ENCODE measurements around the gene TXNRD2. TPM values are rescaled to one million over a fixed set of nuclear protein-coding genes. Genes with fewer than 3 reads are reported as not detected.

Gene TXNRD2
- total RNA-seq, 1 donor from 2014 or later = 63.5 TPM

DNA sequence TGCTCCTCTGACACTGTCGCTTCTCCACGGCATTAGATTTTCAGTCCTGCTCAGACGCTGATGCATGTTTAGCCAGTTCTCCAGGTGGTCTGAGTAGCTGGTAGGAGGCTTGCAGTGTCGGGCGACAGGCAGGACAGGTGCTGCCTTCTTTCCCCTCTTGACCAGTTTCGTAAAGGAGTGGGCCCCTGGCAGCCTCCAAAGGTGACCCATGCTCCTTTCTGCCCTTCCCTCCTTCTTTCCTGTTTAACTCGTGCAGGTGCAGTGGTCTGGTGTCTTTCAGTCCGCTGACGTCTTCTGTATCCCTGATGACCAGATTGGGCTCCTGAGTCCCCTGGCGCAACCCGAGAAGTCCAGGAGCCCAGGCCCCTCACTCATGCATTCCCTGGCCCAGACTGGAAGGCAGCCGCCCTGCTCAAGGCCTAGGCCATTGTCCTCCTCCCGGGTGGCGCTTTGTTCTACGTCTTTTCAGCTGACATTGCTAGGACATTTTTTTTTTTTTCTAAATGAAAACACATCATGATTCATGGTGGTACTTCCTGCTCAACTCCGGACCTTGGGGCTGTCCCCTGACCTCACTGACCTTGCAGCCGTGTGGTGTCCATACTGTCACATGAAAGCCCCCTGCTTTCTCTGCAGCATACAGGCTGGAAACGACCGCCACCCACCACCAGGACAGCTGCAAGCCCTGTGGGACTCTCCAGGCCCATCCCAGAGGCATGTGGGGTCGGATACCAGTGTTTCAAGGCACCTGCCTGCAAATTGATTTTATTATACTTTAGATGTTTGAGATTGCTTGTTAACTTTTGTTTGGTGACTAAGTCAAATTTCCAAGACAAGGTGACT, 25.5 kb upstream of the TXNRD2 start:
- peak; percentile 29 to 51 for DNase-seq (ENCODE audit: low read depth in 2 of 2)

DNA sequence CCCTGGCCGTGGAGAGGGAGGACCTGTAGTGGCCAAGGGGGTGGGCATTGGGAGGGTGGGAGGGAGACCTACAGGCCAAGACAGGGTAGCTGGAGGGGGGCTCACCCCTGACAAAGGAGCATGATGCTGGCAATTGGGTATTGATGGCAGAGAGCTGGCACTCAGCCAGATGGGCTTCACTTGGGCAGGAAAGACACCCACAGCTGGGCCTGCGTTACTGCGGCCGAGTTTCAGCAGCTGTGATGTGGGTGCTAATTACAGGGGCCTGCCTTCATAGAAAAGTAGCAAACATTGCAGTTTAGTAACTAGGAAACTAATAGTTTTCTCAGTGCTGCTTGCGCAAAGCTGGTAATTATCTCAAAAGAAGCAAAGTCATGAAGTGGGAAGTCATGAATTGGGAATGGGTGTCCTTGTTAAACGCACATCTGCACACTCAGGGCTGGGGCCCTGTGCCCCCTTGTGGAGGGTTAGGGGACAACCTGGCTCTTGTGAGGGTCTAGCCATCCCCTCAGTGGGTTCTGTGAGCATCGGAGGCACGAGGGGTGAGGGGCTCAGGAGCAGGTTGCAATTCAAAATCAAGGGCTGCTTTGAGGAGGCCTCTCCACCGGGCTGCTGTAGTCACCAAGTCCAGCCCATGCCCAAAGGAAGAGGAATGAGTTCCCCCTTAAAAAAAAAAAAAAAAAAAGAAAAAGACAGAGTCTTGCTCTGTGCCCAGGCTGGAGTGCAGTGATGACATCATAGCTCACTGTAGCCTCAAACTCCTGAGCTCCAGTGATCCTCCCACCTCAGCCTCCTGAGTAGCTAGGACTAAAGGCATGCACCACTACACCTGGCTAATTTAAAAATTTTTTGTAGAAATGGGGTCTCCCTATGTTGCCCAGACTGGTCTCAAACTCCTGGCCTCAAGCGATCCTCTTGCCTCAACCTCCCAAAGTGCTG, 24.4 kb upstream of the TXNRD2 start:
- no peak for DNase-seq (ENCODE audit: low read depth in 2 of 2)

DNA sequence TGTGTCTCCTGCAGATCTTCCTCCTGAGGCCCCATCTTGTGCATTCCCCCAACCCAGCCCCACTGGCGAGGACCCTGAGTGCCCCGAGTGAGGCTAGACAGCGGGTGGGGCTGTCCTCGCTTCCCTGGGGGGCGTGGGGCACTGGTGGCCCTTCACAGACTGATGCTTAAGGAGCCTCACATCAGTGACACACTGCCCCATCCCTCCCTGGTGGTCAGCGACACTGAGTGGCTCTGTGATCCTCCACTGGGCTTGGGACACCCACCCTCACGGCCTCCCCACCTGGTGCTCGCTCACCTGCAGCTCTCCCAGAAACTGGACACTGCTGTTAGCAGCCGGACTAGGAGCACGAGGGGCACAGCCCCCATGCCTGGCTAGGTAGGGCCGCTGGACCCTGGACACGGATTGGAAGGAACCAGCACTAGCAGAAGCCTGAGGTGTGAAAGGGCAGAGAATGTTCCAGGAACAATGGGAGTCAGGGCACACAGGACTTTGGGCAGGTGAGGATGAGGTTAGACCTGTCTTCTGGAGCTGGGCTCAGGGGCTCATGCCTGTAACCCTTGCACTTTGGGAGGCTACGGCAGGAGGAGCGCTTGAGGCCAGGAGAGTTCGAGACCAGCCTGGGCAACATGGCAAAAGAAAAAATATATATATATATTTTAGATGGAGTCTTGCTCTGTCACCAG, 23.2 kb upstream of the TXNRD2 start:
- no peak for DNase-seq (ENCODE audit: low read depth in 2 of 2)

DNA sequence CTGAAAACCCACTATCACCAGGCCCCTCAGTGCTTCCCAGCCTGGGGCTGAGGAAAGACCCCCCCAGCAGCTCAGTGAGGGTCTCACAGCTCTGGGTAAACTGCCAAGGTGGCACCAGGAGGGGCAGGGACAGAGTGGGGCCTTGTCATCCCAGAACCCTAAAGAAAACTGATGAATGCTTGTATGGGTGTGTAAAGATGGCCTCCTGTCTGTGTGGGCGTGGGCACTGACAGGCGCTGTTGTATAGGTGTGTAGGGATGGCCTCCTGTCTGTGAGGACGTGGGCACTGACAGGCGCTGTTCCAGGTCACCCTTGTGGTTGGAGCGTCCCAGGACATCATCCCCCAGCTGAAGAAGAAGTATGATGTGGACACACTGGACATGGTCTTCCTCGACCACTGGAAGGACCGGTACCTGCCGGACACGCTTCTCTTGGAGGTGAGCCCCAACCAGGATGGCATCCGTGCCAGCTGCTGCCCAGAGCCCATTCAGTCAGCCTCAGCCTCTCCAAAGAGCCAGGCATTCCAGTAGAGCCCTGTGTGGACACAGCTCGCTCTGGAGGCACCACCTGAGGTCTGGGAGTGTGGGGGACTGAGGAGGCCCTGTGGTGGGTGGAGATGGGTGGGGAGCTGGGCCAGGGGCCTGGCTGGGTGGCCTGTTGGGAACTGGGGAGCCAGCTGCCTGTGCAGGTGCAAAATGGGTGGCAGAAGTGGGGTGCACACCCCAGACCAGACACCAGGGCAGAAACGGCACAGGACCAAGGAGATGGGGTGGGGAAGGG, 22.4 kb upstream of the TXNRD2 start:
- no peak for DNase-seq (ENCODE audit: low read depth in 2 of 2)

DNA sequence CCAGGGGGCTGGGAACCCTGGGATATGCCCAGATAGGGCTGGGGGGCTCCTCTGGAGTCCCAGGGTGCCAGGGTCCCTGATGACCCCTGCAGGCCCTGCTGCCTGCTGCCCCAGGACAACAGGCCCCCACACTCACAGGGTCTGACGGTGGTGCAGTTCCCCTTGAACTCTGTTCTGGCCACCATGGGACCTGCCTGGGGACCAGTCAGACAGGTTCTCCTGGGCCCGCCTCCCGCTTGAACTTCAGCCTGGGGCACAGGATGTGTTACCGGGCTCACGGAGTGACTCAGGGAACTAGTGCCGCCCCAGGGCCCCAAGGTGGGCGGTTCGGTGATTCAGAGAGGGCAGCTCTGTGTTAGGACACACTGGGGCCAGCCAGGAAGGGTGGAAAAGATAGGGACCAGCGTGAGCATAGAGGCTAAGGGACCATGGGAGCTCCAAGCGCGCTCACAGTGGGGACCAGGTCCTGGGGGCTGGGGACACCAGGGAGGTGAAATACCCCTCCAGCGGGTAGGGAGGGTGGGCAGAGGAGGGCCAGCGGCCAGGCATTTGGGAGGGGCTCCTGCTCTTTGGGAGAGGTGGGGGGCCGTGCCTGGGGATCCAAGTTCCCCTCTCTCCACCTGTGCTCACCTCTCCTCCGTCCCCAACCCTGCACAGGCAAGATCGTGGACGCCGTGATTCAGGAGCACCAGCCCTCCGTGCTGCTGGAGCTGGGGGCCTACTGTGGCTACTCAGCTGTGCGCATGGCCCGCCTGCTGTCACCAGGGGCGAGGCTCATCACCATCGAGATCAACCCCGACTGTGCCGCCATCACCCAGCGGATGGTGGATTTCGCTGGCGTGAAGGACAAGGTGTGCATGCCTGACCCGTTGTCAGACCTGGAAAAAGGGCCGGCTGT, 21.5 kb upstream of the TXNRD2 start:
- DNase-seq (ENCODE audit: low read depth in 2 of 2) = peak; percentile 43 to 50

DNA sequence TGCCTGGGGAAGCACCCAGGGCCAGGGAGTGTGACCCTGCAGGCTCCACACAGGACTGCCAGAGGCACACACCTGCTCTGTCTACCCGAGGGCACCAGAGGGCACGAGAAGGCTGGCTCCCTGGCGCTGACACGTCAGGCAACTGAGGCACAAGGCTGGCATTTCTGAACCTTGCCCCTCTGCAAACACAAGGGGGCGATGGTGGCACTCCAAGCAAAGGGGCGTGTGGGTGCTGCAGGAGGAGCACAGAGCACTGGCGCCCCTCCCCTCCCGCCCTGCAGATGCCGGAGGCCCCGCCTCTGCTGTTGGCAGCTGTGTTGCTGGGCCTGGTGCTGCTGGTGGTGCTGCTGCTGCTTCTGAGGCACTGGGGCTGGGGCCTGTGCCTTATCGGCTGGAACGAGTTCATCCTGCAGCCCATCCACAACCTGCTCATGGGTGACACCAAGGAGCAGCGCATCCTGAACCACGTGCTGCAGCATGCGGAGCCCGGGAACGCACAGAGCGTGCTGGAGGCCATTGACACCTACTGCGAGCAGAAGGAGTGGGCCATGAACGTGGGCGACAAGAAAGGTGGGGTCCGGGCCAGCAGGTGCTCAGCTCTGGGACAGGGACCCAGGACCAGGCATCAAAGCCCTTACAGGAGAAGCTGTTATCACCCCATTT, 20.8 kb upstream of the TXNRD2 start:
- peak; percentile 87 to 90 for DNase-seq (ENCODE audit: low read depth in 2 of 2)

DNA sequence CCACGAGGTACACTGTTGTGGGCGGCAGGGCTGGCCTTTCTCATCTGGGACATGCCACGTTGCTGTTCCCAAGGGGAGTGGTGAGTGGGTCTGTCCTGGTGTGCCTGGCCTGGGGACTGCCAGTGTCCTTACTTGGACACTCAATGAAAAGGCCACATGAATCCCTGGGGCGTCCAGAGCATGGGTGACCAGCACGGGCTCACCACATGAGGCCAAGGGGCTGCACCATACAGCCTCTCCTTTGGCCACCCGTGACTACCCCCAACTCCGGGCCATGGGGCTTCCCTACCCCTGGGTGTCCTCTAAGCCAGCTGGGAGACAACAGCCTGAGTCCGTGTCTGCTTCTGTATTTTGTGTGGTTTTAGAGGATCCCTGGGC, 20.2 kb upstream of the TXNRD2 start:
- DNase-seq (ENCODE audit: low read depth in 2 of 2) = no peak

DNA sequence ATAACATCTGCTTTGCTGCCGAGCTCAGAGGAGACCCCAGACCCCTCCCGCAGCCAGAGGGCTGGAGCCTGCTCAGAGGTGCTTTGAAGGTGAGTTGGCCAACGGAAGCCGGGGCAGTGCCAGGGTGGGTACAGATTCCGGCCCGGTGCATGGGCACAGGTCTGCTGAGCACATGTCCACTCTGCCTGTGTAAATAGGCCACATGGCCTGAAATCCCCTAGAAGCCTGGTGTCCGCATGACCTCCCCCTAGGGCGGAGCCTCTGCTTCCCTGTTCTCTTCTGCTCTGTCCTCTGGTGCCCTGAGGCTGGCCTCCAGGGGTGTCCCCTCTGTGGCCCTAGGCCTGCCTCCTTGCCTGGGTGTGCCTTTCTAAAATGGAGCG, 19.6 kb upstream of the TXNRD2 start:
- DNase-seq (ENCODE audit: low read depth in 2 of 2) = no peak

DNA sequence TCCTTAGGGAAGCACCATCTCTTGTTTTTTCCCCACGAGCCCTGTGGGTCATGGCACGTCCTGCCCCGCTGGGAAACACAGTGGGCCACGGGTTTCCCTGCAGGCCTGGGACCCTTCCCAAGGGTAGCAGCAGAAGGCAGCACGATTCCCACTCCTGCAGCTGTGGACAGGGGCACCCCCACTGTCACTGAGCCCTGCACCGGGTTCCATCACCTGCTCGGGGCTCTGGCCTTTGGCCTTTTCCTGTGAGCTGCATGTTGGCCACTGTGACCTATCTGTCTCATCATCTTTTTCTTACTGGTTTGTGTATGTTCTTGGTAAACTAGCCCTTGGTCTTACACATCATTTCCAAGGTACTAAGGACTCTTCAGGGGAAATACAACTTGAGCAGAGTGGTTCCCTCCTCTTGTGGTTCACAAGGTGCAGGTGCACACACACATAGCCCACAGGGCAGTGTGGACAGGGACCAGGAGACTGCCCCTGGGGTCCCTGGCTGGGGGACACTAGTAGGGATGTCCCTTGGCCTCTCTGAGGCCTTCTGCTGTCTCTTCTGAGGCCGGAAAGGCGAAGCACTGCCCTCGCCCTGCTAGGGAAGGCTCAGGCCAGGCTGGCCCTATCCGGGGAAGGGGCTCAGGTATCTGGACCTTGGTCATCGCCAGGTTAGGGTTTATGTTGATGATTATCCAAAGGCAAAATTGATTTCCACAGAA, 19.0 kb upstream of the TXNRD2 start:
- no peak for DNase-seq (ENCODE audit: low read depth in 2 of 2)

DNA sequence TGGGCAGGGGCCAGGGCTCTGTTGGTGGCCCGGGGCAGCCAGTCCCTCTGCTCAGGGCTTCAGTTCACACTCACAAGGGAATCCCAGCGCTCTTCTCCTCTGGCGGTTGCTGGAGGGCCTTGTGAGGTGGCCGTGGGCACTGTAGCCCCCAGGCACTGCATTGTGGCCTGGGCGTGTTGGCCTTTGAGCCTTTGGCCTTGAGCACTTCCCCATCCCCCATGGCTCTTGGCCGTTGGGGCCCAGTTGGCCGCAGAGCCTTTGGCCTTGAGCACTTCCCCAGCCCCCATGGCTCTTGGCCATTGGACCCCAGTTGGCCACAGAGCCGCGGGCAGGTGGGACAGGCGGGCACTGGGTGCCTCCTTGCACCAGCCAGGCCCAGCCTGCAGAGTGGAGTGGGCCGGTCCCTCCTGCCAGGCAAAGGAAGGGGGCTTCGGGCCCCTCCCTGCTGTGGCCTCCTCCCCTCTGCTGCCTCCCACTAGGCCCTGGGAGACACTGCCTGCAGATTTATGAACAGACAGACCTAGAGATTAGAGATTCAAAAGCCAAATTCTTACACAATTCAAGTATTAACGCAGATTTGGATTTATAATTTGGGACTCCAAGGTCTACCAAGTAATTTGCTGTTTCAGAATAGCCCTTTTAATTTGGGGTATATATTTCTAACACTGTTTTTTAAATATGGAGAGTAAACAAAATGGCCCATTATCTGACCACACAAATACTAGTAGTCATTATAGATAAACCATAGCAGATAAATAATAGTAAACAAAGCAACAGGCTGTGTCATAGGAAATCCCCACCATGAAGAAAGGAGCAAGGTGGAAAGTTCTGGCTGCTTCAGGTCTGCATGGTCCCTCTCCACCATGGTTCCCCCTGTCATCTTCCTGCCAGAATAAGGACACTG, 18.2 kb upstream of the TXNRD2 start:
- DNase-seq (ENCODE audit: low read depth in 2 of 2) = no peak

DNA sequence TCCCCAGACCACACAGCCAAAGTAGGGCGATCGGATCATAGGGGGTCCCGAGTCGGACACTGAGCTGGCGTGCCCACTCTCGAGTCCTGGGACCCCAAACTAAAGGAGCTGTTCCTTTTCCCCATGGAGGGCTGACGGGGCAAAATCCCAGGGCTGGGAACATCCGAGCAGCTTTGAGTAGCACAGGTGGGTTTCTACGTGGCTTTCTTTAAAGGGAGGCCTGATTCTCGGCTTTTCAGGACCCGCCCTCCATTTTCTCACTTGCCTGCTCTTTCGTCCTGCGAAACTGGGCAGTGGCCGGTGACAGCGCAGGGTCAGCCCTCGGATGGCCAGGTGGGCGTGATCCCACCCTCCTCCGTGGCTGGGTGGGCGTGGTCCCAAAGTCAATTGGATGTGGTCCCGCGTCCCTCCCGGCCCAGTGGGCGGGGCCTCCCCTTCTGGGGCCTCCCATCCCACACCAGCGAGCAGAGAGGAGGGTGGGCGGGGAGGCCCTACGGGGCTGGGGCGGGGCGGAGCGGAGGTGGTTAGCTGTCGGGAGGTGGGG, 17.5 kb upstream of the TXNRD2 start:
- peak; percentile 59 to 93 for DNase-seq (ENCODE audit: low read depth in 2 of 2)

DNA sequence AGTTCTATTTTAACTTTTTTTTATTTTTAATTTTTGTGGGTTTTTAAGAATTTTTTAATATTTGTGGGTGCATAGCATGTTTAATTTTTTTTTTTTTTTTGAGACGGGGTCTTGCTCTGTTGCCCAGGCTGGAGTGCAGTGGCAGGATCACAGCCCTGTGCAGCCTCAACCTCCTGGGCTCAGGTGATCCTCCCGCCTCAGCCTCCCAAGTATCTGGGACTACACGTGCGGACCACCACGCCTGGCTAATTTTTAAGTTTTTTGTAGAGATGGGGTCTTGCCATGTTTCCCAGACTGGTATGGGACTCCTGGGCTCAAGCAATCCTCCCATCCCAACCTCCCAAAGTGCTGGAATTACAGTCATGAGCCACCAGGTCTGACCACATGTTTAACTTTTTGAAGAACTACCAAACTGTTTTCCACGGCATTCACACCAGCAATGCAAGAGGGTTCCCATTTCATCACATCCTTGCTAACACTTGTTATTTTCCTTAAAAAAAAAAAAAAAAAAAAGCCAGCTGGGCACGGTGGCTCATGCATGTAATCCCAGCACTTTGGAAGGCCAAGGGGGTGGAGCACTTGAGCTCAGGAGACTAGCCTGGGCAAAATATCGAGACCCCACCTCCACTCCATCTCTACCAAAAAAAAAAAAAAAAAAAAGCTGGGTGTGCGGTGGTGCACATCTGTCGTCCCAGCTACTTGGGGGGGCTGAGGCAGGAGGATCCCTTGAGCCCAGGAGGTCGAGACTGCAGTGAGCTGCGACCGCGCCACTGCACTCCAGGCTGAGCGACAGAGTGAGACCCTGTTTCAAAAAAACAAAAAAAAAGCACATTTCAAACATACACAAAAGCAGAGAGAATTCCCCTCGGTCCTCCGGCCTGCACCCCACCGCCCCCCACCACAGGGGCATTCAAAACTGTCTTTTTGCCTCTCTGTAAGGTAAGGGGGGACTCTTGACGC, 16.7 kb upstream of the TXNRD2 start:
- DNase-seq (ENCODE audit: low read depth in 2 of 2) = no peak

DNA sequence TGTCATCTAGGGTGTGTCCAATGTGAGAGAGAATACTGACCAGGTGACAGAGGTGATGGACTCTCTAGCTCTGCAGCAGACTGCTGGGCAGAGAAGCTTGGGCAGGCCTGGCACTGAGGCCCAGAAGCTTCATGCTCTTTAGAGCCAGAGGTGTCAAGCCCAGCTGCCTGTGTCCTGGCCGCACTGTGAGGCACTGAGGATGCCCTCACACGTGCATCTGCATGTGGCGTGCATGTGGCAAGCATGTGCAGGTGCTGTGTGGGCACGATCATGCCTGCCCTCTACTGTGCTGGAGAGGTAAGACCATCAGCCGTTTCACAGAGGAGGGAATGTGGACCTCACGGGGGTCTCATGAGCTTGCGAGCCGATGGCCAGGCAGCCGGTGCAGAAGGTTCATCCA, 15.8 kb upstream of the TXNRD2 start:
- no peak for DNase-seq (ENCODE audit: low read depth in 2 of 2)

DNA sequence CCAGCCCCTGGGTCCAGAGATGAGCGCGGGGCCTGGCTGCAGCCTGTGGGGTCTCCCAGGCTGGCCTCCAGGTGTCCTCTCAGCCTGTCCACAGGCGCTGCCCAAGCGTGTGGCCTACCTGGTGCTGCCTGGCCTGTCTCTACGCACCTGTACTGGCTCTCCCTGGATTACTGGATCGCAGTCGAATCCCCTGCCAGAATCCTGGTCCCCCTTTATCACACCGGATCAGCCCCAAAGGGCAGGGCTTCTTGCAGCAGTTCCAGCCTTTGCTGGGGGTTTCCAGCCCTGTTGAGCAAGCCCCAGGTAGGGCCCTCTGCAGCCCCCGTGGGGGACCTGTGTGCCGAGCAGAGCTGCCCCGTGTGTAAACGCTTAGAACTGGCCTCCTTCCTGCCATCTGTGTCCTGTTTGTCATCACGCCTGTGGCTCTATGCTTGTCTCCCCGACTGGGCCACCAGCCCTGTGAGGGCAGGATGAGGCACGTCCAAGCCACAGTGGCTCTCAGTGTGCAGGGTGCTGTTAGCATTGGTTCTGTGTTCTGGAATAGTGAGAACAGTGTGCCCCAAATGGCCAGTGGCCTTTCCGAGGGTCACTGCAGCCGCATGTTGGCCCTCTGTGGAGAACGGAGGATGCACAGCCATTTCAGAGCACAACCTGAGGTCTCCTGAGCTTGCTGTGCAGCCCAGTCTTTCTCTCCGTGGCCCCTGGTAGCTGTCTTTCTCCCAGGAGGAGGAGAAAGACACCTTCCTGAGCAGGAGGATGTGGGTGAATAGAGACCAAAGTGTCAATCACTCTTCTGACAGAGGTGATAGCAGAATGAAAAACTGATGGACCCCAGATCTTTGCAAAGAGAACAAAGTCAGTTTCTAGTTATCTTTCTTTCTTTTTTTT, 13.9 kb upstream of the TXNRD2 start:
- peak in 1 of 2 donors; percentile 80 for DNase-seq (ENCODE audit: low read depth in 2 of 2)

DNA sequence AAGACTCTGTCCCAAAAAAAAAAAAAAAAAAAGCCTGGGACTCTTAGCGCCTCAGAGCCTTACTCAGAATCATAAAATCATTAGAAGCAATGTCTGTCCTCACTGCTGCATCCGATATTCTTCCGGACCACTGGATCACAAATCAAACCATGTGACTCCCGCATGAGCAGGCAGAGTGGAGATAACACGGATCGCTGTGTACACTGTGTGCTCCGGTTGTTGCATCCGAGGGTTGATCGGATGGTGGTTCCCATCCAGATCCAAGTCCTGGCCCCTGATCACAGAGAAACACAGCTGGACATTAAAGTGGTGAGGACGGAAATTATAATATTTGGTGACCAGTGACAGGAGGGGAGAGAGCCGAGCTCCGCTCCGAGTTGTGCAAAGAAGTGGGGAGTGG, 9.7 kb upstream of the TXNRD2 start:
- DNase-seq (ENCODE audit: low read depth in 2 of 2) = peak in 1 of 2 donors; percentile 85

Measured in lung microvascular endothelial cell (primary cell).